ENCODE measurements around the gene TMEM39B. TPM values are rescaled to one million over a fixed set of nuclear protein-coding genes. Genes with fewer than 3 reads are reported as not detected.
"Not testable (repeated sequence)": the region's sequence is repeated elsewhere in the genome, so short reads cannot be mapped to it uniquely, and the experiment has no call there.

Gene TMEM39B
- total and polyA plus RNA-seq, 2 of the 4 experiments (the other 2 are of a cell fraction), result 6.5 to 28.7 TPM

GRCh38 chr1:32113436-32113835, 40.7 kb downstream of the TMEM39B start:
- H3K4ac ChIP-seq (ENCODE audit: low read depth, low read length); H2AFZ ChIP-seq (replicated peaks; ENCODE audit: low read length, poor library complexity); BruUV-seq (replicated peaks); H2BK5ac ChIP-seq (ENCODE audit: low read depth, low read length, poor library complexity, severe bottlenecking); H3K9me3 ChIP-seq (ENCODE audit: control insufficient read depth, insufficient read depth, low read length); H2BK20ac ChIP-seq (ENCODE audit: low read depth, low read length); H3K27ac ChIP-seq (ENCODE audit: insufficient read depth, low read length); H2AK9ac ChIP-seq (replicated peaks; ENCODE audit: low read depth, low read length, poor library complexity); H3K27me3 ChIP-seq (ENCODE audit: control insufficient read depth, insufficient read depth, low read length); H4K5ac ChIP-seq (ENCODE audit: low read depth, low read length); H2BK120ac ChIP-seq (ENCODE audit: low read depth, low read length); H3K4me3 ChIP-seq (ENCODE audit: insufficient read depth, low read depth, low read length); H3K4me2 ChIP-seq (ENCODE audit: low read depth, low read length); H3K14ac ChIP-seq (replicated peaks; ENCODE audit: low read depth, low read length); DNase-seq; H3K36me3 ChIP-seq (ENCODE audit: control insufficient read depth, insufficient read depth, low read length); H2BK15ac ChIP-seq (ENCODE audit: low read depth, low read length); POLR2A ChIA-PET (ENCODE audit: unreplicated experiment); H3K18ac ChIP-seq (ENCODE audit: low read depth, low read length); CTCF ChIA-PET; H3K4me1 ChIP-seq (ENCODE audit: control insufficient read depth, insufficient read depth, low read length); H3K23ac ChIP-seq (ENCODE audit: low read depth, low read length); H3K56ac ChIP-seq (ENCODE audit: extremely low read depth, insufficient read depth, low read length); H2AK5ac ChIP-seq (ENCODE audit: low read depth, low read length); dilution Hi-C loops (cut with HindIII; ENCODE audit: low sequenced_read_pairs, unreplicated experiment); intact Hi-C loops (cut with micrococcal nuclease); ATAC-seq (ENCODE audit: low read depth); H4K8ac ChIP-seq (ENCODE audit: low read depth in 2 of 2, low read length in 2 of 2); in situ Hi-C loops (cut with MboI; ENCODE audit: low sequenced_read_pairs); H3K9ac ChIP-seq (ENCODE audit: low read depth, low read length); H4K91ac ChIP-seq (ENCODE audit: insufficient read depth, low read depth, low read length): not testable (repeated sequence)
- H3K79me1 ChIP-seq (ENCODE audit: low read depth in 1 of 2, low read length in 2 of 2), result peaks cover 22 to 69% of the 10 kb centered on the region in 2 experiments
- peaks cover 75% of the 10 kb centered on the region for H4K20me1 ChIP-seq (ENCODE audit: insufficient read depth, low read length)
- peaks cover 11% of the 10 kb centered on the region; the same call in 1 of the 2 replicates for H3K9me1 ChIP-seq (ENCODE audit: insufficient read depth, low read length)
- 88% methylated on average over 1 of the region's 4 CpGs; no CpG with 5 or more reads in 1 of the 2 experiments for WGBS, 2 experiments (ENCODE audit: extremely low coverage in 2 of 2, insufficient read length in 1 of 2)

All from IMR-90 (cell line).